ENCODE measurements around the gene GPR149.
"Not testable (repeated sequence)": the region's sequence is repeated elsewhere in the genome, so short reads cannot be mapped to it uniquely, and the experiment has no call there.

Gene GPR149, protein sequence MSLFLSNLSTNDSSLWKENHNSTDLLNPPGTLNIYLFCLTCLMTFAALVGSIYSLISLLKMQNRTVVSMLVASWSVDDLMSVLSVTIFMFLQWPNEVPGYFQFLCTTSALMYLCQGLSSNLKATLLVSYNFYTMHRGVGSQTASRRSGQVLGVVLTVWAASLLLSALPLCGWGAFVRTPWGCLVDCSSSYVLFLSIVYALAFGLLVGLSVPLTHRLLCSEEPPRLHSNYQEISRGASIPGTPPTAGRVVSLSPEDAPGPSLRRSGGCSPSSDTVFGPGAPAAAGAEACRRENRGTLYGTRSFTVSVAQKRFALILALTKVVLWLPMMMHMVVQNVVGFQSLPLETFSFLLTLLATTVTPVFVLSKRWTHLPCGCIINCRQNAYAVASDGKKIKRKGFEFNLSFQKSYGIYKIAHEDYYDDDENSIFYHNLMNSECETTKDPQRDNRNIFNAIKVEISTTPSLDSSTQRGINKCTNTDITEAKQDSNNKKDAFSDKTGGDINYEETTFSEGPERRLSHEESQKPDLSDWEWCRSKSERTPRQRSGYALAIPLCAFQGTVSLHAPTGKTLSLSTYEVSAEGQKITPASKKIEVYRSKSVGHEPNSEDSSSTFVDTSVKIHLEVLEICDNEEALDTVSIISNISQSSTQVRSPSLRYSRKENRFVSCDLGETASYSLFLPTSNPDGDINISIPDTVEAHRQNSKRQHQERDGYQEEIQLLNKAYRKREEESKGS

DNA sequence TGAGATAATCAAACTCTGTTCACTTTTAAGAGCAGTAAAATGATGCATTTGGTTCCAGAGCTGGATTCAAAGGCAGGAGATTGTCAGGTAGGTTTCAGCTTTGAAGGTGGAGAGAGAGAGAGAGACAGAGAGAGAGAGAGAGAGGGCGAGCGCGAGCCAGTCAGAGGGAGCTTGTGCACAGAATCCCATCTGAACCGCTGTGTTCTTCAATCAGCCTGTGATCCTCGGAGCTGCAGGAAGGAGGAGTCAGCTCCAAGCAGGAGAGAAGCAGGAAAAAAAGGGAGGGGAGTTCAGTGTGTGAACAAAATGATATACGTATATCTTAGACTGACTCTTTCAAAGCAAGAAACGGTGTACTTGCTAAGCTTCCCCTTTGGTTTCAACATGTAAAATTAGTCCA is at the start of gene GPR149:
GPR149 (minus strand) TSS at position 177 of the 400 bp plus-strand sequence. CDS start 575 bp downstream, outside the sequence.
- H3K27me3 ChIP-seq (ENCODE audit: insufficient read depth, low read length), result peaks cover 62% of the 10 kb centered on the region
- no peaks in the 10 kb centered on the region for H3K79me2 ChIP-seq (ENCODE audit: control insufficient read depth, insufficient read depth, low read length, unreplicated experiment)
- no peak within 1 kb of the TSS for H3K4me3 ChIP-seq (ENCODE audit: low read depth, low read length)
- H3K4me1 ChIP-seq (ENCODE audit: control insufficient read depth, insufficient read depth, low read length, unreplicated experiment), result no peaks in the 10 kb centered on the region
- H2AFZ ChIP-seq (ENCODE audit: low read length, unreplicated experiment), result no peak within 1 kb of the TSS
- no peaks in the 10 kb centered on the region for H3K36me3 ChIP-seq (ENCODE audit: insufficient read depth, low read length)
- no peak within 1 kb of the TSS for H3K27ac ChIP-seq (ENCODE audit: low read depth, low read length)

DNA sequence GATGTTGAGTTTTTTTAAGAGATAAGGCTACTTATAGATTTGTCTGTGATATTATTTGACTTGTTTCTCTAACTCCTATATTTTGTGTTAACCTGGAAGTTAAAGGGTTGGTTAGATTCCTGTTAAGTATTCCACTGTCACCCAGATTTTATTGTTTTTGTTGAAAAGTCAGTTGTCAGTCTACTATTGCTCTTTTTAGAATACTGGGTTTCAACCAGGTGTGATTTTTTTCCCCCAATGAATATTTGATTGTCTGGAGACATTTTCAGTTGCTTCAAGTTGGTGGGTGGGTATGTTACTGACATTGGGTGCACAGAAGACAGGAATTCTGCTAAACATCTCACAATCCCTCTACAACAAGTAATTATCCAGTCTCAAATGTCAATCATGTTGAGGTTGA is 43.8 kb upstream of the GPR149 start:
- Histone ChIP-seq H3K4me1 (ENCODE audit: control insufficient read depth, insufficient read depth, low read length, unreplicated experiment) (no peaks in the 10 kb centered on the region), H3K27me3 (ENCODE audit: insufficient read depth, low read length) (peaks cover 7% of the 10 kb centered on the region; the same call in 1 of the 2 replicates), H3K27ac (ENCODE audit: low read depth, low read length) (no peak overlapping the region), H2AFZ (ENCODE audit: low read length, unreplicated experiment) (no peak overlapping the region), H3K4me3 (ENCODE audit: low read depth, low read length) (no peak overlapping the region), H3K36me3 (ENCODE audit: insufficient read depth, low read length) (no peaks in the 10 kb centered on the region), H3K79me2 (ENCODE audit: control insufficient read depth, insufficient read depth, low read length, unreplicated experiment) (no peaks in the 10 kb centered on the region)

DNA sequence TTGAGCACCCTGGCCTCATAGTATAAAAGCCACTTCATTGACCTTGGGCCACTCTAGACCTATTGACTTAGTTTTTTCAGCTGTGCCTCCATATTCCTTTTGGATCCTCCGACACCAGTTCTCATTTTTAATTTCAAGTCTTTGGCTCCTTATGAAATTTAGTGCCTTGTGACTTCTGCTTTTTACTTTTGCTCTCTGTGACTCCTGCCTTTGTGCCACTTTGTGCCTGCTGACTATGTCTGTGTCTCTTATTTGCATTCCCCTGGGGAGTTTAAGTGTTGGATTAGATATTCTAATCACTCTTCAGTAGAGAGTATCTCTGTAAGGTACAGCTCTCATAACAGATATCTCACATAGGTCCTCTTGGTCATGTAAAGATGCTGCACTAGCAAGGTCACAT is 39.6 kb upstream of the GPR149 start:
- H3K27me3 ChIP-seq (ENCODE audit: insufficient read depth, low read length), result peaks cover 7% of the 10 kb centered on the region; the same call in 1 of the 2 replicates
- no peaks in the 10 kb centered on the region for H3K4me1 ChIP-seq (ENCODE audit: control insufficient read depth, insufficient read depth, low read length, unreplicated experiment)
- H2AFZ ChIP-seq (ENCODE audit: low read length, unreplicated experiment), result no peak overlapping the region
- no peaks in the 10 kb centered on the region for H3K79me2 ChIP-seq (ENCODE audit: control insufficient read depth, insufficient read depth, low read length, unreplicated experiment)
- H3K27ac ChIP-seq (ENCODE audit: low read depth, low read length), result no peak overlapping the region
- no peak overlapping the region for H3K4me3 ChIP-seq (ENCODE audit: low read depth, low read length)
- no peaks in the 10 kb centered on the region for H3K36me3 ChIP-seq (ENCODE audit: insufficient read depth, low read length)

DNA sequence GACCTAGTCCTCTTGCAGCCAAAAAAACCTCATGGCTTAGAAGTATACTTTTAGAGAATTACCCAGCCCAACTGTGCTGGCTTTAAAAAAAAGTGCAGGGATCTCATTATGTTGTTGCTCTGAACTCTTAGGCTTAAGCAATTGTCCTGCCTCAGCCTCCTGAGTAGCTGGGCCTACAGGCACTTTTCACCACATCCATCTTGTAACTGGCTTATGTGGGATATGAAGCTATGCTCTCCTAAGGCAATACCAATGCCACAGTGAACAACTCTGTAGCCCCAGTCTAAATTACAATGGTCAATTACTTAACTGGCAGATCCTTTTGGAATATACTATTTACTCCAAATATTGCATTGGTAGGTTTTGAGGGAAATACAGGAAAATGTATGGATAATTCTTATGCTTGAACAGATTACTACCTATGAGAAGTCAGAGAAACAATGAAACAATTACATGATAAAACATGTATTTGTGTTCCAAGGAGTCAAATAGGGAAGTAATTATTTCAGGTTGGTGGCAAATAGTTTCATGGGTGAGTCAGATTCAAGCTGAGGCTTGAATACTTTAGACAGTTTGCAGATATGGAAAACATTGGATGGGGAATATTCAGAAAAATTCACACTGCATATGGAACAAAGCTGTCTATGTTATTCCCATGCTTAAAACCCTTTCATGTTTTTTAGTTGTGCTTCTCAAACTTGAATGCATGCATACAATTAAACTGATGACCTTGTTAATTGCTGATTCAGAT is 34.6 kb upstream of the GPR149 start:
- Histone ChIP-seq H3K4me3 (ENCODE audit: low read depth, low read length) (no peak overlapping the region), H3K4me1 (ENCODE audit: control insufficient read depth, insufficient read depth, low read length, unreplicated experiment) (no peaks in the 10 kb centered on the region), H3K79me2 (ENCODE audit: control insufficient read depth, insufficient read depth, low read length, unreplicated experiment) (no peaks in the 10 kb centered on the region), H3K27ac (ENCODE audit: low read depth, low read length) (no peak overlapping the region), H3K36me3 (ENCODE audit: insufficient read depth, low read length) (no peaks in the 10 kb centered on the region), H3K27me3 (ENCODE audit: insufficient read depth, low read length) (0 out of 2 replicates have a peak, but pooled peaks cover 2% of the 10 kb centered on the region), H2AFZ (ENCODE audit: low read length, unreplicated experiment) (no peak overlapping the region)

DNA sequence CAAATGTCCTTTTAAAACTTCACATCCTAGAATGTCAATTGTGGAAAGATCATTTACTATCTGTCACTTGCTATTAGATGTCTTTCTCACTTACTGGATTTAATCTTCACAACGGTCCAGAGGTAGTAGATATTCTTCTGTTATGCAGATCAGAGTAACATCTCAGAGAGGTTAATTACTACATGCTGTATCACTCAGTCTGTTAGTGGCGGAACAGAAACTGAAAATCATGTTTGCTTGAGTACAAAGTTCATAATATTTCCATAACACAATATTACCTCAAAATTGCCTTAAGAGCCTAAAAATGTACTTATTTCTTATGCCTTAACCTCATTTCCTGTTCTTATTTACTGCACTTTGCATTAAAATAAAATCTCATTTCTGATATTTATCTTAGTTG is 28.6 kb upstream of the GPR149 start:
- H3K4me1 ChIP-seq (ENCODE audit: control insufficient read depth, insufficient read depth, low read length, unreplicated experiment), result no peaks in the 10 kb centered on the region
- H2AFZ ChIP-seq (ENCODE audit: low read length, unreplicated experiment), result no peak overlapping the region
- H3K79me2 ChIP-seq (ENCODE audit: control insufficient read depth, insufficient read depth, low read length, unreplicated experiment), result no peaks in the 10 kb centered on the region
- no peak overlapping the region for H3K4me3 ChIP-seq (ENCODE audit: low read depth, low read length)
- H3K36me3 ChIP-seq (ENCODE audit: insufficient read depth, low read length), result no peaks in the 10 kb centered on the region
- H3K27ac ChIP-seq (ENCODE audit: low read depth, low read length), result no peak overlapping the region
- no peaks in the 10 kb centered on the region for H3K27me3 ChIP-seq (ENCODE audit: insufficient read depth, low read length)

DNA sequence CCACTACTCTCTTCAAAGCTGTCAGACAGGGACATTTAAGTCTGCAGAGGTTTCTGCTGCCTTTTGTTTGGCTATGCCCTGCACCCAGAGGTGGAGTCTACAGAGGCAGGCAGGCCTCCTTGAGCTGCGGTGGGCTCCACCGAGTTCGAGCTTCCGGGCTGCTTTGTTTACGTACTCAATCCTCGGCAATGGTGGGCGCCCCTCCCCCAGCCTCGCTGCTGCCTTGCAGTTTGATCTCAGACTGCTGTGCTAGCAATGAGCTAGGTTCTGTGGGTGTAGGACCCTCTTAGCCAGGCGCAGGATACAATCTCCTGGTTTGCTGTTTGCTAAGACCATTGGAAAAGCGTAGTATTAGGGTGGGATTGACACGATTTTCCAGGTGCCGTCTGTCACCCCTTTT is 9.1 kb upstream of the GPR149 start:
- not testable (repeated sequence) for H3K36me3 ChIP-seq (ENCODE audit: insufficient read depth, low read length); H3K4me1 ChIP-seq (ENCODE audit: control insufficient read depth, insufficient read depth, low read length, unreplicated experiment); H2AFZ ChIP-seq (ENCODE audit: low read length, unreplicated experiment); H3K79me2 ChIP-seq (ENCODE audit: control insufficient read depth, insufficient read depth, low read length, unreplicated experiment); H3K27ac ChIP-seq (ENCODE audit: low read depth, low read length); H3K4me3 ChIP-seq (ENCODE audit: low read depth, low read length)
- H3K27me3 ChIP-seq (ENCODE audit: insufficient read depth, low read length), result peaks cover 10% of the 10 kb centered on the region; the same call in 1 of the 2 replicates

DNA sequence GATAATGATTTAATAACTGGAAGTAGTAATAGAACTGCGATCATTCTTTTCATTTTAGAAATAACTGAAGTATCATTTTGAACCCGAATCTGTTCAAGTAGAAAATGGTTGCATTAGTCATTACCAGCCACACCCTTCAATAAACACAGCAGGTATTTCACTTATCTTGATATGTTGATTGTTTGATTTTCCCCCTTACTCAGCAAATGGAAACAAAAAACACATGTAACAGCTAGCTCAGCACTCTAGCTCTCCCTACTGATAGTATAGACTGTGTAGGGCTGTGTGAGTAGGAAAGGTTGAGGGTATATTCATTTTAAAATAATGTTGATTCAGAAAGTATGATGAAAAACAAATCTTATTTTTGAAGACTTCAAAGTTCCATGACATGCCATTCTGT is 1.1 kb upstream of the GPR149 start:
- Histone ChIP-seq H3K27me3 (ENCODE audit: insufficient read depth, low read length) (peaks cover 55% of the 10 kb centered on the region), H3K79me2 (ENCODE audit: control insufficient read depth, insufficient read depth, low read length, unreplicated experiment) (no peaks in the 10 kb centered on the region), H2AFZ (ENCODE audit: low read length, unreplicated experiment) (no peak overlapping the region), H3K36me3 (ENCODE audit: insufficient read depth, low read length) (no peaks in the 10 kb centered on the region), H3K4me3 (ENCODE audit: low read depth, low read length) (no peak overlapping the region), H3K4me1 (ENCODE audit: control insufficient read depth, insufficient read depth, low read length, unreplicated experiment) (no peaks in the 10 kb centered on the region), H3K27ac (ENCODE audit: low read depth, low read length) (no peak overlapping the region)

DNA sequence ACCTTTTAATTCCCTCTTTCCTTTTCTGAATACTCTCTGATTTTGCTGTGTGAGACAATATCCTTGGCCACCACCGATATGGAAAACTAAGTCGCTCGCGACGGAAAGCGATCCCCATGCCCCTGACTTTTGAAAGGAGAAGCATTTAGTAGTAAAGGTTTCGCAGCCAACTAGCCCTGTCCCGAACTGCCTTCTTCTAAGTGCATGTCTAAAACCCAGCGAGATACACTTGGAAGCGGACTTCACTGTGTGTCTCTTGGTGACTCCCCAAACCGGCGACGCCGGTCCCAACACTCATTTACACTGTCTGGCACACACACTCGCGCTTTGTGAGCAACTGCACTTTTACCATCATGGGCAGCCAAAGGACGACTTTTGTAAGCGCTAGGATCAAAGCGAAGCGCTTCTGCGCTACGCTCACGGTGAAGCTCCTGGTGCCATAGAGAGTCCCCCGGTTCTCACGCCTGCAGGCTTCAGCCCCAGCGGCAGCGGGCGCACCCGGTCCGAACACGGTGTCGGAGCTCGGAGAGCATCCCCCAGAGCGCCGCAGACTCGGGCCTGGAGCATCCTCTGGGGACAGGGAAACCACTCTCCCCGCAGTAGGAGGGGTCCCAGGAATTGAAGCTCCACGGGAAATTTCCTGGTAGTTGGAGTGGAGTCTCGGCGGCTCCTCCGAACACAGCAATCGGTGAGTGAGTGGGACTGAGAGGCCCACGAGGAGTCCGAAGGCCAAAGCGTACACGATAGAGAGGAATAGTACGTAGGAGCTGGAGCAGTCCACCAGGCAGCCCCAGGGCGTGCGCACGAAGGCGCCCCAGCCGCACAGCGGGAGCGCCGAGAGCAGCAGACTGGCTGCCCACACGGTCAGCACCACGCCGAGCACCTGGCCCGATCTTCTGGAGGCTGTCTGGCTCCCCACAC is 1.4 kb downstream of the GPR149 start:
- Histone ChIP-seq H3K27me3 (ENCODE audit: insufficient read depth, low read length) (peaks cover 62% of the 10 kb centered on the region), H3K36me3 (ENCODE audit: insufficient read depth, low read length) (no peaks in the 10 kb centered on the region), H3K27ac (ENCODE audit: low read depth, low read length) (no peak overlapping the region), H2AFZ (ENCODE audit: low read length, unreplicated experiment) (no peak overlapping the region), H3K4me1 (ENCODE audit: control insufficient read depth, insufficient read depth, low read length, unreplicated experiment) (no peaks in the 10 kb centered on the region), H3K4me3 (ENCODE audit: low read depth, low read length) (peak overlapping the region; percentile 61), H3K79me2 (ENCODE audit: control insufficient read depth, insufficient read depth, low read length, unreplicated experiment) (no peaks in the 10 kb centered on the region)

DNA sequence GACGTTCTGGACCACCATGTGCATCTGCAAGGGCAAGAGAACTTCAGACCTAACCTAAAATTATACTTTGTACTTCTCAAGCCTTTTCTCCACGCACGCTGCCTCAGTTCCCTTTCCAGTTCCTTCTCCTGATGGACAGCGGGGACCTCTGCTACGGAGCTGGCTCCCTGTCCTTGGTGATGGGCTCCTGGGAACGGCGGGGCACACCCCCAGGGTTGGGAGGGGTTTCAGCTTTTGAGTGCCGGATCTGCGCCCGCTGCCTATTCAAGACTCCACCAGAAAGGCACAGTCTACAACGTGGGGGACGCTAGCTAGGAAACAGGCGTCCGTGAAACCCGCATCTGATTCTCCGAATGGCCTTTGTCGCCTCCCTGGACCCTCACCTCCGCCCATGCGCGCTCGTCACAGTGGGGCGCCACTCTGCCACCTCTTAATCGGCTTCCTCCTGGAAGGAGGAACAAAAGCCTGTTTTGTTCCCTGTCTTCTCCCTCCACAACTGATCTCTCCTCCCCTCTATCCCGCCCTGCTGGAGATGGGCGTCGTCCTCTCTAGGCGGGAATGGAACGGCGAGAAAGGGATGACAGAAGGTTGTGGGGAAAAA is 2.2 kb downstream of the GPR149 start:
- Histone ChIP-seq H2AFZ (ENCODE audit: low read length, unreplicated experiment) (no peak overlapping the region), H3K4me3 (ENCODE audit: low read depth, low read length) (peak overlapping the region; percentile 61), H3K36me3 (ENCODE audit: insufficient read depth, low read length) (no peaks in the 10 kb centered on the region)

More for the DNA sequence above, 2.2 kb downstream of the GPR149 start:
- Histone ChIP-seq H3K79me2 (ENCODE audit: control insufficient read depth, insufficient read depth, low read length, unreplicated experiment) (no peaks in the 10 kb centered on the region), H3K27ac (ENCODE audit: low read depth, low read length) (no peak overlapping the region), H3K27me3 (ENCODE audit: insufficient read depth, low read length) (peaks cover 62% of the 10 kb centered on the region), H3K4me1 (ENCODE audit: control insufficient read depth, insufficient read depth, low read length, unreplicated experiment) (no peaks in the 10 kb centered on the region)

All from ACC112 (cell line).